ENCODE measurements around the gene DCLK3. TPM values are rescaled to one million over a fixed set of nuclear protein-coding genes. Genes with fewer than 3 reads are reported as not detected.

DCLK3 gene
- total and polyA plus RNA-seq, 2 of the 13 experiments (the other 11 are each of a cell fraction or from before 2014, with no cell fraction given): not detected

GRCh38 chr3:36666166-36666565, 98.2 kb downstream of the DCLK3 start (continued):
- no peak for TF ChIP-seq MTERF4 (CRISPR knock-in tag; IDR thresholded peaks at IDR 0.05)
- no peak for TF ChIP-seq ZNF235 (CRISPR knock-in tag; IDR thresholded peaks at IDR 0.05; ENCODE audit: borderline replicate concordance)
- no peak for TF ChIP-seq EED (CRISPR knock-in tag; IDR thresholded peaks at IDR 0.05)
- TF ChIP-seq JUND (CRISPR knock-in tag; IDR thresholded peaks at IDR 0.05): no peak
- TF ChIP-seq TRAFD1 (CRISPR knock-in tag; IDR thresholded peaks at IDR 0.05; ENCODE audit: borderline replicate concordance): no peak
- TF ChIP-seq ZNF768 (CRISPR knock-in tag; IDR thresholded peaks at IDR 0.05): no peak
- TF ChIP-seq ZNF7 (CRISPR knock-in tag; IDR thresholded peaks at IDR 0.05): no peak

- BruUV-seq (replicated peaks): no TSS peak
- no peaks in the 10 kb centered on the region for H3K9me3 ChIP-seq (ENCODE audit: low read length)
- no peaks in the 10 kb centered on the region for H3K4me1 ChIP-seq (ENCODE audit: insufficient read depth, low read length)
- no peak overlapping the region for H3K27ac ChIP-seq (ENCODE audit: extremely low read length, insufficient read depth, low read length)
- WGBS (ENCODE audit: low lambda C conversion rate): 7% methylated on average over 2 of the region's 2 CpGs
- no peaks in the 10 kb centered on the region for H3K79me2 ChIP-seq (ENCODE audit: insufficient read depth, low read length)
- no peaks in the 10 kb centered on the region for H3K36me3 ChIP-seq (replicated peaks in 1 of 2; ENCODE audit: control insufficient read depth in 1 of 2, insufficient read depth in 2 of 2, low read length in 2 of 2)
- no peaks in the 10 kb centered on the region for H3K27me3 ChIP-seq (ENCODE audit: control insufficient read depth in 1 of 2, insufficient read depth in 2 of 2, low read length in 2 of 2)
- H3K9ac ChIP-seq (ENCODE audit: insufficient read depth, low read depth, low read length): no peak overlapping the region
- intact Hi-C loops (cut with micrococcal nuclease; ENCODE audit: unreplicated experiment) (no loop called here), in situ Hi-C loops (cut with HindIII; ENCODE audit: extremely low pct_ligation_motif_present, low pct_unique_long_range_greater_than_20kb) (no loop called here)
- H2AFZ ChIP-seq (ENCODE audit: low read length): no peak overlapping the region
- H3K4me3 ChIP-seq (replicated peaks in 1 of 3; ENCODE audit: insufficient read depth in 1 of 3, low read depth in 2 of 3, low read length in 3 of 3): no peak overlapping the region
- DNase-seq (ENCODE audit: low spot score): no peak
- H4K20me1 ChIP-seq (ENCODE audit: insufficient read depth, low read length): no peaks in the 10 kb centered on the region
- no peak for FAIRE-seq
- POLR2A ChIA-PET: no interaction called here
- ATAC-seq: no peak
- CTCF ChIA-PET (ENCODE audit: low intra/inter-chr PET ratio, low total read pairs): no interaction called here
- H3K4me2 ChIP-seq (ENCODE audit: low read depth, low read length): no peak overlapping the region
- no peak for TF ChIP-seq ZNF264 (CRISPR knock-in tag; IDR thresholded peaks at IDR 0.05)
Measured at GRCh38 chr3:36663666-36664291, 100.6 kb downstream of the DCLK3 start.
